A172 (cell line): Measurements from ENCODE around the gene ILF3. TPM values are rescaled to one million over a fixed set of nuclear protein-coding genes. Genes with fewer than 3 reads are reported as not detected.

Experiments used
- DNase-seq: peaks from one replicate; pipeline ENCODE4 v3.0.0-alpha.2; 2015; ENCODE audit warnings: low spot score
- total RNA-seq: library from RNA; depleted of rRNA; stranded (reverse); fragments of >200 nt; shearing (Covaris generic); gene quantifications from 2 replicates; pipeline ENCODE4 v1.2.3, GENCODE V29; 2014

Gene ILF3
- total RNA-seq, 1 experiment from 2014 or later = 172 TPM

DNA sequence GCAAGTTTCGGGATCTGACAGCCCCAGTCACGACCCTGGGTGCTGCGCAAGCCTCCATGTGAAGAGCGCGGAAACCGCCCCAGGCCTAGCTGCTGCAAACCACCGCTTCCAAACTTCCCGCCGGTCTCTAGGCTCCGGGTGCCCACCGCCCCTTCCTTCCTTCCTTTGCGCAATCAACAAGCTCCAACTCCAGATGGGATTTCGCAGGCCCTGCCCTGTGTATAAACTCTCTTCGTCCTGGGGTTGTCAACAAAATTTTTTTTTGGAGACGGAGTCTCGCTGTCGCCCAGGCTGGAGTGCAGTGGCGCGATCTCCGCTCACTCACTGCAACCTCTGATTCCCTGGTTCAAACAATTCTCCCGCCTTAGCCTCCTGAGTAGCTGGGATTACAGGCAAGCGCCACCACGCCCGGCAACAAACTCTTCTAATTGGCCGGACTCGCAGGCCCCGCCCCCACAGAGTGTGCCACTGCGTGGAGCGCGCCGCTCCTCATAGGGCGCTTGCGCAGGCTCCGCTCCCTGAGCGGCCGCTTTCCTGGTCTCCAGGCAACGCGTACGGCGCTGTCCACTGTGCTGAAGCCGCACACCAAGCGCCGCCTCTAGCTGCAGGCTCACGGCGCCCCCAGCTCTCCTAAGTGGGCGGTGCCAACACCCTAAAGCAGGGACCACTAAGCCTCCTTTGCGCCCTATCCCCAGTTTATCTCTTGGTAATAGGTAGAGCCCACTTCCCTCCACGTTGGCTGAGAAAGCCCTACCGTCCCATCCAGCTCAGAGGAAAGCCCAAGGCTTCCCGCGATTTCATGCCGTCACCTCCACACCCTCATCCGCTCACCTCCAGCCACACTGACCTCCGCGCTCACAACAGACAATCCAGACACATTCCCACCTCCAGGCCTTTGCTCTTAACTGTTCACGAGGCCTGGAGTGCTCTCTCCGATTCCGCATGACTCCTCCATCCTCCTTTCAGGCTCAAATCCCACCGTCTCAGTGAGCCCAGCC, 41.6 kb downstream of the ILF3 start:
- DNase-seq = peak; percentile 49

DNA sequence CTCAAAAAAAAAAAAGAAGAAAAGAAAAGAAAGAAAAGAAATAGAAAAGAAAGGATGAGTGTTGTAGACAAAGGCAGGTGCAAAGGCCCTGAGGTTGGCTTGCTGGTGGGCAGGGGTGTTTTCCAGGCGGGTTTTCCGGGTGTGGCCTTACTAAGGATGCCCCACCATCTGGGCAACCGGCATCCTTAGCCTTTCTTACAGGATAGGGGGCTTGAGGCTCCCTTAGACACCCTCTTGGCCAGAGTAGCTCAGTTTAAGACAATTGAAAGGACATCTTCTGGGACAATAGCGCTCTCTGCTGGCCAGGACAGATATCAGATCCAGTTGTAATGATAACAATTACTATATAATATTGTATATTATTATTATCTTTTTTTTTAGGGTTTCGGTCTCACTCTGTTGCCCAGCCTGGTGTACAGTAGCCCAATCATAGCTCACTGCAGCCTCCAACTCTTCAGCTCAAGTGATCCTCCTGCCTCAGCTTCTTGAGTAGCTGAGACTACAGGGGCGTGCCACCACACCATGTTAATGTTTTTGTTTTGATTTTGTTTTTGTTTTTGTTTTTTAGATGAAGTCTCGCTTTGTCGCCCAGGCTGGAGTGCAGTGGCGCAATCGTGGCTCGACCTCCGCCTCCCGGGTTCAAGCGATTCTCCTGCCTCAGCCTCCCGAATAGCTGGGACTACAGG, 45.6 kb downstream of the ILF3 start:
- DNase-seq = peak; percentile 61

DNA sequence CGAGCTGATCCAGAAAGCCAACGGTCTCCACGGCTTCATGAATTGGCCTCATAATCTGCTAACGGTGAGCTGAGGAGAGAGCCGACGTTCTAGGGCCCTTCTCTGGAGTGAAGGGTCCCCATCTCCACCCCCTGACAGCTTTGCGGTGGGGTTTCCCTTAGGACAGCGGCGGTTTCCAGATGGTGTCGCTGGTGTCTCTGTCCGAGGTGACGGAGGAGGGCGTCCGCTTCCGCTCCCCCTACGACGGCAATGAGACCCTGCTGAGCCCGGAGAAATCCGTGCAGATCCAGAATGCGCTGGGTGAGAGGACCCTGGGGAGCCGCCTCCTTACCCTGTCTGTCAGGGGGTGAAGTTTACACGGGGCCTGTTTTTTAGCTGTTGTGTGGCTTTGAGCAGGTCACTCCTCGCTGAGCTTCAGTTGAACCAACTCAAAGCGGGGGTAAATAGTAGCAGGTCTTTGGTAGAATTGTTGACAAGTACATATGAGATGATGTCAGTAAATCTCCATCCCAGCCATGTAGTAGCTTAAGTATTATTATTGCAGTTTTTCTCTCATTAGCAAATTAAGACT, 47.9 kb downstream of the ILF3 start:
- no peak for DNase-seq

DNA sequence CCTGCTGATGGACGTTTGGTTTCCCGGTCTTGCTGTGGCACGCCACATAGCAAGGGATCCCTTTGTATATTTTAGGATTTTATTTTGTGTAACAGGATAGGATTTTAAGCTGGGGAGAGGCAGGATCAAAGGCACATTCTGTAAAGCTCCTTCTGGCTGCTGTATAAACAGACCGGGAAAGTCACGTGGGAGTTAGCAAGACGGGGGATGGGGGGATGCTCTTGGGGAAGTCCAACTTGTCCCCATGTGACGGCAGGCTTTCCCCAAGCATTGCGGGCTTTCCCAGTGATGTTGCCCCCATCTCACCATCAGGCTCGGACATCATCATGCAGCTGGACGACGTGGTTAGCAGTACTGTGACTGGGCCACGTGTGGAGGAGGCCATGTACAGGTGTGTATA, 52.8 kb downstream of the ILF3 start:
- no peak for DNase-seq

DNA sequence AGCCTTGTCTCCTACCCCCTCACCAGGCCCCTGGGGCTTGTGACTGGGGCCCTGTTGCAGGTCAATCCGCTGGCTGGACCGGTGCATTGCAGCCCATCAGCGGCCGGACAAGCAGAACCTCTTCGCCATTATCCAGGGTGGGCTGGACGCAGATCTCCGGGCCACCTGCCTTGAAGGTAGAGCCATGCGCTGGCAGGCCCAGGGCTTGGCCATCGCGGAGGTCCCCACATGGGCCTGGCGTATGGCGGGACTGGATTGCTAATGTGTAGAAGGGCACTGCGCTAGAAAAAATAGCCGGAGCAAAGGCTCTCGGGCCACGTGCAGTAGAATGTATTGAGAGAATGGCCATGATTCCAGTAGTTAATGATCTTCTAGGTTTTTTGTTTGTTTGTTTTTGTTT, 53.3 kb downstream of the ILF3 start:
- DNase-seq = no peak

DNA sequence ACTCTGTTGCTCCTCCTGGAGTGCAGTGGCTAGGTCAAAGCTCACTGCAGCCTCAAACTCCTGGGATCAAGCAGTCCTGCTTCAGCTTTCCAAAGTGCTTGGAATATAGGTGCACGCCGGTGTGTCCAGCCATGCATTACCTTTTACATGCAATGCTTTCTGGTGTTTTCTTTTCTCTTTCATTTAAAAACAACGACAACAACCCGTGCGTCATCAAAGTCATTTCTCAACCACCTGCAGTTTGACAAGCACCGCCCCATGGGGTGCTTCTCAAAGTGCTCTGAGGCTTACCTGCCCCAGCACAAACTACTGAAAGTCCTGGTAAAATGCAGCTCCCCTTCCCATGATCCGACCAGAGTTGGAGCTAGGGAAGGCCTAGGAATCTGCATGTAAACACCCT, 54.1 kb downstream of the ILF3 start:
- DNase-seq = no peak

GRCh38 chr19:10712045-10712444, 57.9 kb downstream of the ILF3 start:
- DNase-seq = no peak

DNA sequence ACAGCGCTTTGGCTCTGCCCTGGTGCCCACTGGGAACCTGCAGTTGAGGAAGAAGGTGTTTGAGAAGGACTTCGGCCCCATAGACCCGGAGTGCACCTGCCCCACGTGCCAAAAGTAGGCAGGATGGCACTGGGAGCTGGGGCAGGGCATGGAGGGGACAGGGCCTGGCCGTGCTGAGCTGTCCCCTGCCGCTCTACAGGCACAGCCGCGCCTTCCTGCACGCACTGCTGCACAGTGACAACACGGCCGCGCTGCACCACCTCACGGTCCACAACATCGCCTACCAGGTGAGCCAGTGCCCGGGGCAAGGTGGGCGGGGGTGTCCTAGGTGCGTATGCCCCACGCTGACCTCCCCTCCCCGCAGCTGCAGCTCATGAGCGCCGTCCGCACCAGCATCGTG, 58.6 kb downstream of the ILF3 start:
- no peak for DNase-seq

GRCh38 chr19:10713317-10713716, 59.2 kb downstream of the ILF3 start:
- DNase-seq = no peak

DNA sequence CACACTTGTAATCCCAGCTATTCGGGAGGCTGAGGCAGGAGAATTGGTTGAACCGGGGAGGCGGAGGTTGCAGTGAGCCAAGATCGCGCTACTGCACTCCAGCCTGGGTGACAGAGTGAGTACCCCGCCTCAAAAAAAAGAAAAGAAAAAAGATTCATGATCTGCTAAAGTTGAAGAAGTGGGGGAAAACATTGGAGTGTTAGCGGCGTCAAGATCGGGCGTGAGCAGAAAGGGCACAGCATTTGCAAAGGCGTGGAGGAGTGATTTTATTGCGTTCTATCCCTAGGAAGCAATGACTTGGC, 62.9 kb downstream of the ILF3 start:
- DNase-seq = no peak

GRCh38 chr19:10717356-10718204, 63.4 kb downstream of the ILF3 start, which contains the start of gene DNM2:
Gene DNM2, plus strand, starts transcription at chr19:10718079. Its CDS starts 164 bp downstream, at chr19:10718243.
- DNase-seq = peak; percentile 100

GRCh38 chr19:10718205-10719196, 64.4 kb downstream of the ILF3 start:
- DNase-seq = no peak

DNA sequence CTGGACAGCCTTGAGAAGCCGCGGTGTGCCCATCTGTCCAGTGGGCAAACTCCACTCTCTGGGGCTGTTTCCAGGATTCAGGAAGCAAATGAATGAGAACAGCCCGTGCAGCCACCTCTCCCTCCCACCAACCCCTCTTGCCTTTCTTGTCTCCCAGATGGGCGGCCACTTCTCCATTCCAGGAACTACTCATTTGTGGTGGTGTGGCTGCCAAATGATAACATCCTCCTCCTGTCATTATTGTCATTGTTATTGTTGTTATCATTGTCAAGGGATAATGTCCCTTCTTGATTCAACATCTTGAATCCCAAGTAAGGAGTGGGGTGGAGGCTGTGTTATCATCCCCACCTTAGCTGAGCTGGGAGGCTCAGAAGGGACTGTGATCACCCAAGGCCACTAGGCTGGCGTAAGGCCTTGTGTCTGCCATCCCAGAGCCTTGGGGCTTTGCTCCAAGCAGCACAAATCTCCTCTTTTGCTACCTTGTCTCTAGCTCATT, 65.4 kb downstream of the ILF3 start:
- no peak for DNase-seq

GRCh38 chr19:10720607-10721125, 66.5 kb downstream of the ILF3 start:
- DNase-seq = no peak

DNA sequence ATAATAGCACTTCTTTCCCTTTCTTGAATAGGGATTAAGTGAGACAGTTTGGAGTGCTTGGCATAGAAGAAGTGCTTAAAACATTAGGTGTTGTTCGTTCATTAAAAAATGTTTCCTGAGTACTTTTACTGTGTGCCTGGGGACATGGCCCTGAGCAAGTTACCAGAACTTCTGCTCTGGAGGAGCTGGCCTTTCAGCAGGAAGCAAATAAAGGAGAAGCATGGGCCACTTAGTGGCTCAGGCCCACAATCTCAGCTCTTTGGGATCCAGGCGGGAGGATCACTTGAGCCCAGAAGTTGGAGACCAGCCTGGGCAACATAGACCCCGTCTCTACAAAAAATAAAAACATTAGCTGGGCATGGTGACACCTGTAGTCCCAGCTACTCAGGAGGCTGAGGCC, 69.4 kb downstream of the ILF3 start:
- no peak for DNase-seq

DNA sequence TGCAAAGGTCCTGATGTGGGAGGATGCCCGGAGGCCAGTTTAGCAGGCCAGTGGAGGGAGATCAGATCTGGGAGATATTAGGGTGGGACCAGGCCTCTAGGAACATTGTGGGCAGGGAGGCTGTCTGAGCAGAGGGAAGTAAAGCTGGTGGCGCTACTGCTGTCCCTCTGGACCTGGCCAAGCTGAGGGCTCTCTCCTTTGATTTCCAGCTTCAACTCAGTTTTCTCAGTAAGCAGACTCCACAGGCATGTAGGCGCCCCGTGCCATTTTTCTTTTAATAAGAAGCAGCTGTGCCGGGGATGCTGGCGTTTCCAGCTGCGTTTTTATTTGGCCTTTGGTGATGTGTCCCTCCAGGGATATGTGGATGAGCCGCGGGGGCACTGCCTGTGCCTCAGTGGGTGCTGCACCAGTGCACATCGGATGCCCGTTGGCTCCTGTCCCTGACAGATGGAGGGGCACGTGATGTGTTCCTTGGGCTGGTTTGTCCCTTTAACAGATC, 70.5 kb downstream of the ILF3 start:
- DNase-seq = no peak

DNA sequence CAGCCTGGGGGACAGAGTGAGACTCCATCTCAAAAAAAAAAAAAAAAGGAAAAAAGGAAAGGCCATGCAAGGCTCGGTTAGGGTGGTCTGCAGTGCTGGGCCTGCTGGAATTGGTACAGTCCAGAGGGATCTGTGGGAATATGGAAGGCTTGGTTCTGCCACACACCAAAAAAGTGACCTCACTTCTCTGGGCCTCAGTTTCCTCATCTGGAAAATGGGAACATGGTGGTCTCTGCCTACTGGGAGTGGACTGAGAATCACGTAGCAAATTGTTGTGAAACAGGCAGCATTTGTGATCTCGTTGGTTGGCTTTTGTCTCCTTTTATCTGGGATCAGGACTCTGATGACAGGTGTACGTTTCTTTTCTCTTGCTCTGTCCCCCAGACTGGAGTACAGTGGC, 71.3 kb downstream of the ILF3 start:
- DNase-seq = no peak

DNA sequence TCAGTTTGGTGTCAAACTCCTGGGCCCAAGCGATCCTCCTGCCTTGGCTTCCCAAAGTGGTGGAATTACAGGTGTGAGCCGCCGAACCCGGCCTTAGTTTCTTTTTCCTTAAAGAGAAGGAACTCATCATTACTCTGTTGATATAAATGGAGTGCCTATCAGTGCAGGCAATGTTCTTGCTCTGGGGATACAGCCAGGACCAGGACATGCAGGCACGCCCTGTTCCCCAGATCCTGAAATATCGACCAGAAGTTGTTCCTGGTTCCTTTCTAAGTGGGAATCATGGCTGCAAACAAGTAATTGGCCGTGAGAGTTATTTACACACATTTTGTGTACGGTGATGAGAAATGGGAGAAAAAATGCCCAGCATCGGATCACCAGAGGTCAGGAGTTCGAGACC, 72.1 kb downstream of the ILF3 start:
- DNase-seq = no peak

GRCh38 chr19:10727685-10728201, 73.6 kb downstream of the ILF3 start:
- DNase-seq = no peak

- DNase-seq = no peak
These were observed 75.3 kb downstream of the ILF3 start for GRCh38 chr19:10729411-10729810.
